Bladder microvascular endothelial cell (primary cell): Measurements from ENCODE around the gene ESRRB. TPM values are rescaled to one million over a fixed set of nuclear protein-coding genes. Genes with fewer than 3 reads are reported as not detected.

Experiments used
- total RNA-seq: library from RNA; depleted of rRNA; stranded (reverse); fragments of >200 nt; gene quantifications from 2 replicates; pipeline ENCODE4 v1.2.3, GENCODE V29; 2014

ESRRB gene
- not detected in 2 replicates for total RNA-seq

GRCh38 chr14:76375947-76376404 is at the start of gene ESRRB:
ESRRB (plus strand) TSS chr14:76376137; CDS start chr14:76376402, 265 bp downstream.

Other genes with a start within 250 kb of the ESRRB start
- gene GPATCH2L, start 224.2 kb upstream of the ESRRB start, total RNA-seq = 25.9 and 74.3 TPM in 2 replicates